GM12878 (cell line): ENCODE results near the gene ZSWIM6. TPM values are rescaled to one million over a fixed set of nuclear protein-coding genes. Genes with fewer than 3 reads are reported as not detected.

Experiments
- ATAC-seq: fragments of 200-7000 bp; cut with Tn5 transposase; 3 replicates; pipeline ENCODE4 v1.9.1; 2020; ENCODE audit warnings: mild to moderate bottlenecking, moderate library complexity
- BruUV-seq: library from RNA; stranded (reverse); fragments of 400-500 nt; replicated peaks from 2 replicates; lab custom pipeline; 2021; lab: Mats Ljungman, UMichigan
- CTCF ChIA-PET: fragments of 300-600 bp; sonication (Branson Sonifier 250); formaldehyde crosslinking; extraction: SDS; loops from one replicate; lab custom pipeline; 2021; ENCODE audit warnings: inconsistent platforms; lab: Yijun Ruan, JAX
- POLR2A ChIA-PET: fragments of 350-600 bp; formaldehyde crosslinking; extraction: SDS; loops from one replicate; lab custom pipeline; 2021; ENCODE audit warnings: inconsistent platforms; lab: Charles Lee
- RAD21 ChIA-PET: fragments of 300-600 bp; sonication (Branson Sonifier 250); formaldehyde crosslinking; loops from one replicate; lab custom pipeline; 2023; ENCODE audit warnings: antibody characterized with exemption; ENCODE audit not compliant: unreplicated experiment; lab: Charles Lee
- SMC1A ChIA-PET: fragments of 300-600 bp; sonication (Branson Sonifier 250); formaldehyde crosslinking; loops from one replicate; lab custom pipeline; 2023; ENCODE audit not compliant: unreplicated experiment, uncharacterized antibody; lab: Charles Lee
- DNase-seq: peaks from one replicate; pipeline ENCODE4 v3.0.0-alpha.2; 2011; ENCODE audit warnings: low read depth, low spot score
- FAIRE-seq: peaks from 3 replicates; lab custom pipeline; 2011; peaks lifted over from hg19 to GRCh38; lab: Jason Lieb, UNC
- H2AFZ ChIP-seq: 2 replicates; pipeline ENCODE4 v1.6.0; 2011; ENCODE audit warnings: low read depth, low read length, control low read depth; ENCODE audit not compliant: control insufficient read depth
- H3K27ac ChIP-seq: 2 replicates; pipeline ENCODE4 v1.5.1; 2011; ENCODE audit warnings: control low read depth; ENCODE audit not compliant: control insufficient read depth, insufficient read depth
- H3K27me3 ChIP-seq, 2 experiments: replicated peaks in 1 of 2; 2 replicates each; pipeline versions ENCODE4 v1.6.0 to v1.6.1; 2011; ENCODE audit warnings: low read length in 1 of 2; ENCODE audit not compliant: control insufficient read depth in 2 of 2, insufficient read depth in 2 of 2
- H3K36me3 ChIP-seq, 2 experiments: 2 replicates each; pipeline ENCODE4 v1.5.1; 2011; ENCODE audit warnings: low read length in 1 of 2; ENCODE audit not compliant: control insufficient read depth in 2 of 2, insufficient read depth in 2 of 2
- H3K4me1 ChIP-seq: 2 replicates; pipeline ENCODE4 v1.6.1; 2011; ENCODE audit warnings: mild to moderate bottlenecking, low read length, moderate library complexity, mixed read lengths; ENCODE audit not compliant: control insufficient read depth, insufficient read depth
- H3K4me2 ChIP-seq: 2 replicates; pipeline ENCODE4 v1.6.0; 2011; ENCODE audit warnings: control low read depth; ENCODE audit not compliant: control insufficient read depth, insufficient read depth
- H3K4me3 ChIP-seq: fragments of 200-600 bp; sonication (generic); 2 replicates; pipeline ENCODE4 v1.5.1; 2016
- H3K79me2 ChIP-seq: 2 replicates; pipeline ENCODE4 v1.6.0; 2011; ENCODE audit warnings: low read length; ENCODE audit not compliant: control insufficient read depth, insufficient read depth
- H3K9ac ChIP-seq: 2 replicates; pipeline ENCODE4 v1.8.0; 2011; ENCODE audit warnings: low read length, control low read depth, mixed read lengths; ENCODE audit not compliant: control insufficient read depth, insufficient read depth
- H3K9me3 ChIP-seq: replicated peaks from 3 replicates; pipeline ENCODE4 v1.5.1; 2011; ENCODE audit warnings: mild to moderate bottlenecking, low read length; ENCODE audit not compliant: control insufficient read depth, insufficient read depth
- H4K20me1 ChIP-seq: 2 replicates; pipeline ENCODE4 v1.6.0; 2011; ENCODE audit not compliant: control insufficient read depth, insufficient read depth
- FOS ChIP-seq: IDR thresholded peaks from 3 replicates; pipeline ENCODE4 v1.6.1; 2011; ENCODE audit warnings: borderline replicate concordance; ENCODE audit not compliant: insufficient read length; ENCODE audit errors: extremely low read depth
- HDGF ChIP-seq: fragments of 450-650 bp; IDR thresholded peaks from 2 replicates; pipeline ENCODE4 v1.6.1; 2016; ENCODE audit warnings: antibody characterized with exemption
- IKZF2 ChIP-seq, 2 experiments: fragments of 450-650 bp; IDR thresholded peaks; 2 replicates each; pipeline ENCODE4 v1.6.1; 2017; ENCODE audit warnings: mild to moderate bottlenecking in 2 of 2, moderate library complexity in 2 of 2
- RAD51 ChIP-seq: fragments of 450-650 bp; IDR thresholded peaks from 2 replicates; pipeline ENCODE4 v1.6.1; 2016; ENCODE audit warnings: moderate library complexity, mild to moderate bottlenecking, inconsistent platforms
- ZNF384 ChIP-seq: IDR thresholded peaks from 2 replicates; pipeline ENCODE4 v1.6.1; 2012; ENCODE audit warnings: low read depth, mild to moderate bottlenecking, low read length, improper control_type of control experiment, borderline replicate concordance
- ZNF622 ChIP-seq: fragments of 450-650 bp; IDR thresholded peaks from 2 replicates; pipeline ENCODE4 v1.6.1; 2017; ENCODE audit warnings: mild to moderate bottlenecking, inconsistent platforms
- WGBS: methylation state at CpG from one replicate; pipeline ENCODE4 v1.1.6; 2016; ENCODE audit warnings: low lambda C conversion rate; ENCODE audit not compliant: insufficient replicate concordance, insufficient coverage; ENCODE audit errors: missing lambda C conversion rate; 5-methylcytosine and 5-hydroxymethylcytosine counted together
- in situ Hi-C: fragments of 300-500 bp; cut with MboI; formaldehyde crosslinking; loops from 9 replicates; pipeline ENCODE4 v1.14.3; 2018; ENCODE audit warnings: mixed read lengths
- intact Hi-C: fragments of 100-400 bp; cut with micrococcal nuclease; formaldehyde crosslinking; loops from one replicate; pipeline ENCODE4 v1.14.2; 2022; ENCODE audit not compliant: unreplicated experiment
- polyA plus RNA-seq, 11 experiments: library from polyadenylated mRNA; depleted of rRNA in 4 of 11; unstranded in 6 of 11; stranded (reverse) in 5 of 11; fragments of >200 nt; fragmentation: Nextera tagmentation in 4 of 11; fragmentation: Illumina TruSeq in 1 of 11; extraction: Ambion mirVana in 4 of 11; extraction: Trizol in 1 of 11; gene quantifications; 1 replicate in 1 of 11; 2 replicates in 10 of 11; pipeline versions ENCODE4 v1.2.1 to v1.2.3, GENCODE V29; 2011 to 2016; ENCODE audit warnings: inconsistent platforms in 2 of 11, missing spikeins in 2 of 11, low read depth in 1 of 11
- total RNA-seq, 4 experiments: library from RNA; depleted of rRNA in 3 of 4; stranded (reverse); fragments of >200 nt in 3 of 4; fragmentation: Illumina TruSeq in 1 of 4; extraction: Trizol in 1 of 4; gene quantifications; 2 replicates each; pipeline versions ENCODE4 v1.2.1 to v1.2.3, GENCODE V29; 2013 to 2021
- TF ChIP-seq, protein P1 (sequence below): fragments of 150-350 bp; IDR thresholded peaks from 2 replicates; pipeline ENCODE4 v1.6.1; 2014; ENCODE audit warnings: mild to moderate bottlenecking, low read depth, low read length

The ZSWIM6 gene
- total and polyA plus RNA-seq, 10 of the 15 experiments (the other 5 are each of a cell fraction or from before 2014, with no cell fraction given), result 0.53 to 6.2 (median 3.4) TPM

DNA sequence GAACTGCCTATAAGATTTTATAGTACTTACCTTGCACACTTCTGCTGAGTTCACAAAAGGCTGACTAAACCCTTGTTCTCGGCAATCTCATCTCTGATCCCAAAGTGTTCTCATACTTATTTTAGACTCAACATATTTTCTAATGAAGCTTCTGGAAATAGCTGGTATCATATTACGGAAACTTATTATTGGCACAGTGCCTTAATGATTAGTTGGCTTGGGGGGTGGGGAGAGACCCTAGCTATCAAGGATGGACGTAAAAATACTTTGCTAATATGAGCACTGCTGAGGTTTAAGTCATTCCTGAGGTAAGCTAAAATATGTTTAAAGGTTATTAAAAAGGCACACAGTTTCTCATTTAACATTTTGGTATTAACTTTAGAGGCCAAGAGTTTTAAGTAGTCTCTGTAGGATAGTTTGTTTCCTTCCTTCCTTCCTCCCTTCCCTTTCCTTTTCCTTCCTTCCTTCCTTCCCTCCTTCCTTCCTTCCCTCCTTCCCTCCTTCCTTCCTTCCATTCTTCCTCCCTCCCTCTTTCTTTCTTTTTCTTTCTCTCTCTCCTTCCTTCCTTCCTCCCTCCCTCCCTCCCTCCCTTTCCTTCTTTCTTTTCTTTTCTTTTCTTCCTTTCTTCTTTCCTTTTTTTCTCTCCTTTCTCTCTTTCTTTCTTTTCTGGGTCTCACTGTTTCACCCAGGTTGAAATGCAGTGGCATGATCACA lies 31.5 kb downstream of the ZSWIM6 start:
- FAIRE-seq, result no peak
- ATAC-seq, result no peak
- H3K4me1 ChIP-seq, result no peaks in the 10 kb centered on the region
- no peak overlapping the region for H3K4me3 ChIP-seq
- in situ Hi-C loops (no loop called here), intact Hi-C loops (loop anchor here (10.0 kb wide), 1 partner anchor 291 kb away; no protein-coding TSS in a partner anchor)
- WGBS, result 54% methylated on average over 3 of the region's 3 CpGs
- H3K27me3 ChIP-seq, result no peaks in the 10 kb centered on the region
- no peaks in the 10 kb centered on the region for H3K79me2 ChIP-seq
- H3K9me3 ChIP-seq, result no peaks in the 10 kb centered on the region
- no peak overlapping the region for H3K4me2 ChIP-seq
- no peak overlapping the region for H3K9ac ChIP-seq
- RAD21 ChIA-PET, result no interaction called here
- CTCF ChIA-PET, result interaction anchor here (2.5 kb wide), 1 partner anchor 295 kb away, joined by 12 read pairs; no protein-coding TSS in a partner anchor
- no peak overlapping the region for H2AFZ ChIP-seq
- BruUV-seq, result no TSS peak
- no peak for DNase-seq
- H3K36me3 ChIP-seq, result no peaks in the 10 kb centered on the region
- POLR2A ChIA-PET, result no interaction called here
- H3K27ac ChIP-seq, result no peak overlapping the region
- TF ChIP-seq ZNF384, result no peak
- no peak for TF ChIP-seq HDGF
- no peak for TF ChIP-seq RAD51
- TF ChIP-seq FOS, result no peak
- no peak for TF ChIP-seq ZNF622
- TF ChIP-seq, protein P1, sequence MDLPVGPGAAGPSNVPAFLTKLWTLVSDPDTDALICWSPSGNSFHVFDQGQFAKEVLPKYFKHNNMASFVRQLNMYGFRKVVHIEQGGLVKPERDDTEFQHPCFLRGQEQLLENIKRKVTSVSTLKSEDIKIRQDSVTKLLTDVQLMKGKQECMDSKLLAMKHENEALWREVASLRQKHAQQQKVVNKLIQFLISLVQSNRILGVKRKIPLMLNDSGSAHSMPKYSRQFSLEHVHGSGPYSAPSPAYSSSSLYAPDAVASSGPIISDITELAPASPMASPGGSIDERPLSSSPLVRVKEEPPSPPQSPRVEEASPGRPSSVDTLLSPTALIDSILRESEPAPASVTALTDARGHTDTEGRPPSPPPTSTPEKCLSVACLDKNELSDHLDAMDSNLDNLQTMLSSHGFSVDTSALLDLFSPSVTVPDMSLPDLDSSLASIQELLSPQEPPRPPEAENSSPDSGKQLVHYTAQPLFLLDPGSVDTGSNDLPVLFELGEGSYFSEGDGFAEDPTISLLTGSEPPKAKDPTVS, result no peak
- no peak for TF ChIP-seq IKZF2 (IDR thresholded peaks at IDR 0.05)
- SMC1A ChIA-PET, result interaction anchor here (0.7 kb wide), 1 partner anchor 45 kb away, joined by 3 read pairs; no protein-coding TSS in a partner anchor
- no peaks in the 10 kb centered on the region for H4K20me1 ChIP-seq
